ENCODE results near the gene CDC25B. TPM values are rescaled to one million over a fixed set of nuclear protein-coding genes. Genes with fewer than 3 reads are reported as not detected.
A peak's percentile ranks its signal among the peaks of the same experiment; 100 is the strongest.

The CDC25B gene
- total RNA-seq, 1 donor from 2014 or later: 60.6 TPM

GRCh38 chr20:3794701-3795420, 1.2 kb upstream of the CDC25B start:
- H3K4me1 ChIP-seq: peaks cover 14 to 27% of the 10 kb centered on the region in 2 donors
- H3K36me3 ChIP-seq: no peaks in the 10 kb centered on the region
- DNase-seq (ENCODE audit: low spot score in 2 of 2): no peak
- peak overlapping the region; percentile 91 to 96 for H3K27ac ChIP-seq
- H3K4me3 ChIP-seq: peak overlapping the region; percentile 66 to 74
- intact Hi-C loops (cut with DNase I): loop anchor here (1.0 kb wide), 1 partner anchor 25 kb away; the partner anchor contains the start of gene AP5S1
- no peaks in the 10 kb centered on the region for H3K27me3 ChIP-seq
- H3K9me3 ChIP-seq: no peaks in the 10 kb centered on the region
- no peak for TF ChIP-seq CTCF (IDR thresholded peaks at IDR 0.05)

- intact Hi-C loops (cut with DNase I): loop anchor here (1.0 kb wide), 1 partner anchor 12 kb away; no protein-coding TSS in a partner anchor
- no peak for DNase-seq (ENCODE audit: low spot score in 2 of 2)
- Histone ChIP-seq H3K27ac (peak overlapping the region; percentile 91 to 96), H3K4me1 (peaks cover 14 to 27% of the 10 kb centered on the region in 2 donors), H3K36me3 (peaks cover 14 to 16% of the 10 kb centered on the region in 2 donors), H3K4me3 (peak overlapping the region; percentile 66 to 74), H3K9me3 (no peaks in the 10 kb centered on the region), H3K27me3 (no peaks in the 10 kb centered on the region)
- no peak for TF ChIP-seq CTCF (IDR thresholded peaks at IDR 0.05)
Measured at GRCh38 chr20:3796477-3797225, 541 bp downstream of the CDC25B start.

GRCh38 chr20:3797226-3797545, 1.1 kb downstream of the CDC25B start:
- Histone ChIP-seq H3K4me3 (peak overlapping the region; percentile 66 to 74), H3K27ac (no peak overlapping the region), H3K4me1 (peaks cover 14 to 27% of the 10 kb centered on the region in 2 donors), H3K27me3 (no peaks in the 10 kb centered on the region), H3K36me3 (peaks cover 19 to 21% of the 10 kb centered on the region in 2 donors), H3K9me3 (no peaks in the 10 kb centered on the region)
- intact Hi-C loops (cut with DNase I): no loop called here
- DNase-seq (ENCODE audit: low spot score in 2 of 2): no peak
- no peak for TF ChIP-seq CTCF (IDR thresholded peaks at IDR 0.05)

- Histone ChIP-seq H3K27me3 (no peaks in the 10 kb centered on the region), H3K9me3 (no peaks in the 10 kb centered on the region), H3K27ac (peak overlapping the region in 1 of 2 donors; percentile 30), H3K4me3 (peak overlapping the region; percentile 66 to 74), H3K4me1 (peaks cover 14 to 27% of the 10 kb centered on the region in 2 donors), H3K36me3 (peaks cover 25 to 27% of the 10 kb centered on the region in 2 donors)
- intact Hi-C loops (cut with DNase I): no loop called here
- DNase-seq (ENCODE audit: low spot score in 2 of 2): no peak
- no peak for TF ChIP-seq CTCF (IDR thresholded peaks at IDR 0.05)
Measured at GRCh38 chr20:3797592-3798372, 1.7 kb downstream of the CDC25B start.

GRCh38 chr20:3798373-3798768, 2.3 kb downstream of the CDC25B start:
- TF ChIP-seq CTCF (IDR thresholded peaks at IDR 0.05): no peak
- Histone ChIP-seq H3K27ac (peak overlapping the region in 1 of 2 donors; percentile 30), H3K9me3 (no peaks in the 10 kb centered on the region), H3K4me3 (no peak overlapping the region), H3K27me3 (no peaks in the 10 kb centered on the region), H3K4me1 (peaks cover 14 to 27% of the 10 kb centered on the region in 2 donors), H3K36me3 (peaks cover 31 to 33% of the 10 kb centered on the region in 2 donors)
- no peak for DNase-seq (ENCODE audit: low spot score in 2 of 2)
- intact Hi-C loops (cut with DNase I): no loop called here
